ENCODE results near the gene HUNK.
"Not testable (repeated sequence)": the region's sequence is repeated elsewhere in the genome, so short reads cannot be mapped to it uniquely, and the experiment has no call there.

Gene HUNK

DNA sequence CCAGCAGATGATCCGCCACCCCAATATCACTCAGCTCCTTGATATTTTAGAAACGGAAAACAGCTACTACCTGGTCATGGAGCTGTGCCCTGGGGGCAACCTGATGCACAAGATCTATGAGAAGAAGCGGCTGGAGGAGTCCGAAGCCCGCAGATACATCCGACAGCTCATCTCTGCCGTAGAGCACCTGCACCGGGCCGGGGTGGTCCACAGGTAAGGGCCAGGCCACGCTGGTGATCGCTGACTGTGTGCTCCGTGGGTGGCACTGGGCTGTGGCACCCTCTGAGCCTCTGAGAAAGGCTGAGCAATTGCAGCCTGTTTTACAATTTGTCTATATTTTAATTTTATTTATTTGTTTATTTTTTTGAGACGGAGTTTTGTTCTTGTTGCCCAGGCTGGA, 51.7 kb downstream of the HUNK start:
- DNase-seq, result no peak

DNA sequence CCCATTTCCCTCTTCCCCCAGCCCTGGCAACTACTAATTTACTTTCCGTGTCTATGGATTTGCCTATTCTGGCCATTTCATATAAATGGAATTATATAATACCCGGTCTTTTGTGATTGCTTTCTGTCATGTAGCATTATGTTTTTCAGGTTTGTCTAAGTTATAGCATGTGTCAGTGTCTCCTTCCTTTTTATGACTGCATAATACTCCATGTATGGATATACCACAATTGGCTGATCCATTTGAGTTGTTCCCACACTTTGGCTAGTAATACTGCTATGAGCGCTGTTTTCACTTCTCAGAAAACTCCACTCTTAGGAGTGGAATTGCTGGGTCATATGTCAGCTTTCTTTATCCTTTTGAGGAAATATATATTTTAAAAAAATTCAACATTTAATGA, 53.7 kb downstream of the HUNK start:
- DNase-seq, result no peak

DNA sequence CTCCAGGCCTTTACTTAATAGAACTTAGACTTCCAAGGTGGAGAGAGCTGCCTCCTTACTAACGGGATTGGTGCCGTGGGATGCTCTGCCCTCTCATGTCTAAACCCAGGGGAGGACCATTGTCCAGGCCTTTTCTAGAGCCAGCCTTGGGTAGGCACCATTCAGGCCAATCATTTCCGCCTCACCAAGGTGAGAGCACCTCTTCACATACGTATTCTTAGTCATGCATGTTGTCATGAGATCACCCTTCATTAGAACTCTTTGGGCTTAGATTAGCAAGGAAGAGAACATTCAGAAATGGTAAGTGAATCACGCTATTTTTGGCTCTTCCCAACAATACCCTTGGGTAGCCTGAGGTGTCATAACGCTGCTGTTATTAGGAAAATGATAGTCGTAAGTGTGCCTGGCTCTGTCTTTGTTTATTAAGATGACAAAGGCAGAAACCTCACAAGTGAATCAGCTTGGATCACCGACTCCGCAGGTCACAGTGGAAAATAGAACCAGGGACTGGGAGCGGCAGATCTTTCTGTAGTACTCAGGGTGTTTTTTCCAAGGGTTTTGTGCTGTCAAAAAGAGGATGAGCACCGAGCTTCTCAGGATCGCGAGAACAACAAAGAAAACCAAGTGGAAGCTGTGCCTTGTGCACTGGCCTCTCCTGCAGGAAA, 55.0 kb downstream of the HUNK start:
- DNase-seq, result peak; percentile 74

DNA sequence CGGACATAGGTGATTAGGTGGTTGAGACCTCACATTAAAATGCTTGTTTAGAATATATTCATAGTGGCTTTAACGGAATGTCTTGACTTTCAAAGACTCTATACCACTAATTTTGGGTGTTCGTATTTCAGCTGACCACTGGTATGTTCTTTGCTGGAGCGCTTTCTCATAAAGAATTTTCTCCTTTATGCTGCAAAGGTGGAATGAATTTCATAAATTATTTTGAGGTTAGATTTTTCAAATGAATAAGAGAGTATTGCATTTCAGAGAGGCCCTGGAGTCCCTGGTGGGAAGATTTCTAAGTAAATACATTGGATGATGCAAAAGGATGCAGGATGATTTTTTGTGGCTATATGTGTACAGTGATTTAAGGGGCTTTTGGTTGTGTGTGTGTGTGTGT, 55.8 kb downstream of the HUNK start:
- no peak for DNase-seq

DNA sequence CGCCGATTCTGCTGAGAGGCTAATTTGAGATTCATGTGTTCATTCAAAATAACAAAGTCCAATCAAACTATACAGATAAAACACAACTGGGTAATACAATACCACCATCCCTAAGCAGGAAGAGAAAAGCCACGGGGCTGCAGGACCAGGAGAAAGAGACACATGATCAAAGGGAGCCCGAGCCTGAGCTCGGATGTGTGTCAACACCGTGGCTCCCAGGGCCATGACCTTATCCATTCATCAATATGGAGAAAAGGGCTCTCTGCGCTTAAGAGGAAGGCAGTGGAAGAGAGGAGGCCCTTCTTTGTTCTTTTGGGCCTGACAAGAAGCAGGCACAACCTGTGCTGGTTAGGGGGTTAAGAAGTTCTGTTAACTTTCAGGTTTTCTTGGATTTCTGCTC, 56.7 kb downstream of the HUNK start:
- peak; percentile 20 for DNase-seq

DNA sequence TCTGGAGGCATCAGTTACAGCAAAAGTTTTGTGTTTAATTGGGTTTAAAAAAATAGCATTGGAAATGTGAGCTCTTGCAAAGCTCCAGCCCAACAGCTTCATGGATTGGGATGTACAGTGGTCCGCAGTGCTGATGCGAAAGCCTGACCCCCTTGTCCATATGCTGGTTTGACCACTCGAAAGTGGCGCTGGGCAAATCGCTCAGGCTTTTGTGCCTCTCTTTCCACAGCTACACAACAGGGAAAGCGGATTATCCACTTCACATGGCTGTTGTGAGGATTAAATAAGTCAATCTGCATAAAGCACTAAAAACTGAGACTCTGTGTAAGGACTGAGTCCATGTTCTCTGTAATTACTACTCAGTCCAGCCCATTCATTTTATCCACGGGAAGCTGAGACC, 57.2 kb downstream of the HUNK start:
- DNase-seq, result no peak

DNA sequence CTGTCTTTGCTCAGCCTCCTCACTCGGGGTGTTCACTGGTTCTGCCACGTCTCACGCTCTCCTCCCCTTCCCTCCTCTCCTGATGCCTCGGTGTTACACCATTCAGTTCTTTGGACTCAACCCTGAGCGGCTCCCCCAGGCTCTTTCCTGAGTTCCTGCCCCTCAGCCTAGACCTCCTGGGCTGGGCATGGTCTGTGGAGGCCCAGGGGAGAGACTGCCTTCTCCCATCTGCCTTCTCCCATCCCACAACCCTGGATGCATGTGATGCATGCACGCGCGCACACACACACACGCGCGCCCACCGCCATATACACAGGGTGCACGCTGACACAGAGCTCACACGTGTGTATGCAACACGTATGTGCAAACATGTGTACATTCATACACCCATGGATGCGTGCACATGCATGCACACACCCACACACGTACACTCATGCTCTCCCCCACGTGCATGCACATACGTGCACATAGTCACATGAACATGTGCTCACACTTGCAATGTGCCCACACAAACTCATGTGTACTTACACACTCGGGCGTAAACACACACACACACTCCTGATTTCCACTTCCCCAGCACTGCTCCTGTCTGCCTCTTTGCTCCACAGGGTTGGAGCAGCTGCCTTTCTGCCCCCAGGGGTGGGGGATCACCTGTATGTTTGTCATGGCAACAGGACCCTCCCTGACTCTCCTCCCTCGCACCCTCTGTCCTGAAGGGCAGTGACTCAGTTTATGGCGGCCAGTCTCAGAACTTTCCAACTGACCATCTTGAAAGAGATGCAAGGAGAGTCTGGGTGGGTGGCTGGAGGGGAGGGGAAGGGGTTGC, 59.0 kb downstream of the HUNK start:
- no peak for DNase-seq

DNA sequence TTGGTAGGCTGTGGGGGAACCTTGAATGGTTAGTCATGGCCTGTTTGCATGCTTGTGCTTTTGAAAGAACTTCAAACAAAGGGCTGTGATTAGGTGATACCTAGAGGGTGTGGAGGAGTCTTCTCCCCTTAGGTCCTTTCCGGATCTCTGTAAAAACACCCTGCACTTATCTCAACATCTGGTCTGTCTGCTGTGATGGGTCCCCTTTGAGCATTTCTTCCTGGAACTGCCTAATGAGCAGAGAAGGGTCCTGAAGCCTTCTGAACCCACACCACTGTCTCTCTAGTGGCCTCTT, 59.6 kb downstream of the HUNK start:
- no peak for DNase-seq

DNA sequence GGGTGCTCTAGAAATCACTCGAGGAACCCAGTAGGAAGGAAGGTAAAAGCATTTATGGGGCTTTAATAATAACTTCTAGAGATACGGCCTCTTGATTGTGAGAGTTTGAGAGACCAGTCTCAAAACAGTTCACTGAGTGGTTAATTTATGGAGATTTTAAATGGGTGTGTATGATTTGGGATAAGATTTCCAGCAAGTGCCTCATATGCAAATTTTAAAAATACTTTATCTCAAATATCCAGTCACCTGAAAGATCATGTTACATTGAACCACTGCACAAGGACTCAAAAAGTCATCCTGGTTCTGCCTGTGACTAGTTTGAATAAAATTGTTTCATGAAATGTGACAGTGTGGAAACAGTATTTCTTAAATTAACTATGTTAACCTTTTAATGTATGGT, 64.5 kb downstream of the HUNK start:
- no peak for DNase-seq

DNA sequence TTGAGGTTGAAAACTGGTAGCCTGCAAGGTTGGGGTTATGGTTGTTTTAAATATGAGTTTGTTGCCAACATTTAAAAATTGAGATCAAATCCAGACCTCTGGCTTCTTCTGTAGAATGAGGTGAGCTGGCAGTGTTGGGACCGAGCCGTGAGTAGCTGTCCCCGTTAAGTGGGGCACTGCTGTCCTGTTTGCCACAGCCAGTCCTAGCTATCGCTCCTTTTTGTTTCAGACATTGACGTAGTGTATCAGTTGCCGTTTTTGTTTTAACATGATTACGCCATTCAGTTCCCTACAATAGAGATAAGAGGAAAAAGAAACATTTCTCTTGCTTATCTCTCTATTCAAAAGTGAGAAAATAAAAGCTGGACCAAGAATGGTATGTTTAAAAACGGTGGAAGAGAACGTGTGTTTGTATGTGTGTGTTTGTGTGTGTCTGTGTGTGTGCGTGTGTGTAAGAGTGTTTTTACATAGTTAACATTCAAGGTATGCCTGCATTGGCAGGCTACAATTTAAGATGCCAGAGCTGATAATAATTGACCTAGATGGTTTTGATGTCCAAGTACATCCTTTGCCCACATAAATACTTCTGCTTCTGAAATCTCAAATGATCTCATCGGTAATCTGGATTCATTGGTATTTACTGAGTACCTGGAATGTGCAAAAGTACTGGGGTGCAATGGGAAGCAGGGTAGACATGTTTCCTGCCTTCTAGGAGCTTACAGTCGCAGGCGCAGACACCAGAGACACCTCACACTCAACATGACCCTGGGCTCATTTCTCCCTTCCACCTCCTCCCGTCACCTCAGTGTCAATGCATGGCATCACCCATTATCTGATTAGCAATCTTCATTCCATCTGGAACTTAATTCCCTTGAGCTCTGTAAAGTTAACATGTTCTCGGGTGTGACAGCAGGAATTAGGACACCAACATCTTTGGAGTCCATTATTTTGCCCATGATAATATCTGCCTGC, 65.8 kb downstream of the HUNK start:
- DNase-seq, result no peak

DNA sequence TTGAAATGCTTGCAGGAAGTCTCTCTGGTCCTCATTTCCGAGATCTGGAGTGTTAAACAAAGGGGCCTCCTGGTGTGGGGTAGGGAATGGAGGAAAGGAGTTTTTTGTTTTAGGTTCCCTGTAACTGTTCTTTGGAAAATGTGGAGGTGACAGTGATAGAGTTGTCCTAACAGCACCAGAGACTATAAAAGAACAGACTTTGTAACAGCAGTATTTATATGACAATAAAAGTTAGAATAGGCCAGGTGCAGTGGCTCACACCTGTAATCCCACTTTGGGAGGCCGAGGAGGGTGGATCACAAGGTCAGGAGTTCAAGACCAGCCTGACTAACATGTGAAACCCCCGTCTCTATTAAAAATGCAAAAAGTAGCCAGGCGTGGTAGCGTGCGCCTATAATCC, 68.9 kb downstream of the HUNK start:
- DNase-seq, result no peak

DNA sequence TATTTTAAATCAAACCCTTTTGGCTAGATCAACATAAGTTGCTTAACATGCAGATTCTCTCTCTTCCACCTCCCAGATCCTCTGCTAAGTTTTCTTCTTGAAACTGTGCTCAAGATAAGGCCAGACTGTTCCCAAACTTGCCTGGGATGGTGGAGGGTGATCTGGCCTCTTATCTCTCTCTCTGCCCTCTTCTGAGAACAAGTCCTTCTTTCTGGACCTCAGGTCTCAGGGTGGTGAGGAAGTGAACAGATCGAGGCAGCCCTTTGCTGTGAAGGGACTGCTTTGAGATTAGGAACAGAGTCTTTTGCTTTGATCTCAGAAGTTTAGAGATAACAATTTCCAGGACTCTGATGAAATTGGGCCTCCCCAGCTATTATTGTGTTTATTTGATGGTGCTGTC, 70.7 kb downstream of the HUNK start:
- DNase-seq, result no peak

DNA sequence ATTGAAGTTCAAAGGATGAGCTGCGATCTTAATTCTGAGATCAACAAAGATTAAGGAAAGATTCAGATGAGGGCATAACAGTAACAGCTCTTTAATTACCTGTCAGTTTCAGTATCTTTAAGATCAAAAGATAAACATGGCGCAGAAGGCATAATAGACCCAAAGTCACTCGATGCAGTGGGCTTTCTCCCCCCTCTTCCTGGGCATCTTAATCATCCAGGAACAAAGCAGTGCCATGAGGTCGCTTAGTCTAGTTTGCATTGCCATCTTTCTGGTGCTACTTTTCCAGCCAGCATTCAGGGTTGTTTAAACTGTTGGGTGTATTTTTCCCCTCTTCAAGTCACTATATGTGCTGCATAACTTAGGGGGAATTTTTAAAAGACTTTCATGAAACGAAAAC, 72.3 kb downstream of the HUNK start:
- no peak for DNase-seq

DNA sequence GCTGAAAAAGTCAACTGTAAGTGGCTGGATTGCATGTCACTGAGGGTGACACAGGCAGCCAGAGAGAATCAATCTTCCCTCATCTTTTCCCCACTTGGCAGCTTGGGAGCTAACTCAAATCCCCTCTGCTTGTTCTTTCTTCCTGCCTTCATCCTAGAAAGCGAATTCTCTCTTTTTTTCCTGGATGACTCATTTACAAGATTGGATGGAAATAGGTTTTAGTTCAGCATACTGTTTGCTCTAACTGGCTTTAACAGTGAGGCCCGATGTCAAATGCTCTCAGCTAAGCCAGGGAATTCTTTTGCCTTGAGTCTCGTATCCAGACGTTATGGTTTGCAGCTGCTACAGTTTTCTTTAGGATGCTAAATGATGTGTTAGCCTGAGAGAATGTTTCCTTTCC, 72.7 kb downstream of the HUNK start:
- no peak for DNase-seq

DNA sequence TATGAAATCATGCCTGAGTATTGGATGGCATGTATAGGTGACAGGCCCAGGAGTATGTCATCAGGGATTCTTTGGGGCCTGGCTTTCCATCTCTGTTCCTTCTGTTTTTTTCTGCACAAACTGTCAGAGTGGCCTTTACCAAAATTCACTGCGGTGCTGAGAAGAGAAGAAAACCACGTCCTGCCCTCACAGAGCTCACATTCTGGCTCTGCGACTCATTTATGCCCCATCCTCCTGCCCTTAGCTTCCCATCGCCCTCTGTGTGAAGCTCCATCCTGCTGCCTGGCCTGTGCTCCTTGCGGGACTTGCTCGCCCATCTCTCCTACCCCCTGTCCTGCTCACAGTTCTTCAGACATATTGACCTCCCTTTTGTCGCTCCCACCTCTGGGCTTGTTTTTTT, 73.4 kb downstream of the HUNK start:
- no peak for DNase-seq

DNA sequence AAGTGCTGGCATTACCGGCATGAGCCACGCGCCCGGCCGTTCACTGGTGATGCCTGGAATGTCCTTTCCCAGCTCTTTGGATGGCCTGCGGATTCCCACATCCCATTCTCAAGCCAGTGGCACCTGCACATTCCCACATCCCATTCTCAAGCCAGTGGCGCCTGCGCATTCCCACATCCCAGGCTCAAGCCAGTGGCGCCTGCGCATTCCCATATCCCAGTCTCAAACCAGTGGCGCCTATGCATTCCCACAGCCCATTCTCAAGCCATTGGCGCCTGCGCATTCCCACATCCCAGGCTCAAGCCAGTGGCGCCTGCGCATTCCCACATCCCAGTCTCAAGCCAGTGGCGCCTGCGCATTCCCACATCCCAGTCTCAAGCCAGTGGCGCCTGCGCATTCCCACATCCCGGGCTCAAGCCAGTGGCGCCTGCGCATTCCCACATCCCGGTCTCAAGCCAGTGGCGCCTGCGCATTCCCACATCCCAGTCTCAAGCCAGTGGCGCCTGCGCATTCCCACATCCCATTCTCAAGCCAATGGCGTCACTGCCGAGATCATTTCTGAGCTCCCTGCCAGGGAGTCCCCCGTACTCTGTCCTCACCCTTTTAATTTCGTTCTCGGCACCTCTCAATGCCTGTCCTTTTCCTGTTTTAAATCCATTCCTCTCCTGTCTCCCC, 74.2 kb downstream of the HUNK start:
- DNase-seq, result not testable (repeated sequence)

DNA sequence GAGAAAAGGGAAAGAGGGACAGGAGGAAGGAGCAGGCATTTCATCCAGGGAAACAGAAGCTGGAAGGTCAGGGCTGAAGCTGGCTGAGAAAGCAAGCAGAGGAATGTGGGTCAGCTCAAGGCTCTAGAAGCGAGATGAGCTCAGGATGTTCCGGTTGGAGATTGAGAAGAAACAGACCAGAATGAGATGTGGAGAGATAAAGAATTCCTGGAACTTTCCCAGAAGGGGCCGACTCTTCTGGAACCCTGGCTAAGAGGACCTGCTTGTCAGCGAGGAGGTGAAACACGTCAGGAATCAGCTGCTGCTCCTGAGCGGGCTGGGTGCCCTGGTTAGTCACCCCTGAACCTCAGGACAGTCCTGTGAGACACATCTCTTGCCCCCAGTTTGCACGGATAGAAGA, 75.9 kb downstream of the HUNK start:
- no peak for DNase-seq

DNA sequence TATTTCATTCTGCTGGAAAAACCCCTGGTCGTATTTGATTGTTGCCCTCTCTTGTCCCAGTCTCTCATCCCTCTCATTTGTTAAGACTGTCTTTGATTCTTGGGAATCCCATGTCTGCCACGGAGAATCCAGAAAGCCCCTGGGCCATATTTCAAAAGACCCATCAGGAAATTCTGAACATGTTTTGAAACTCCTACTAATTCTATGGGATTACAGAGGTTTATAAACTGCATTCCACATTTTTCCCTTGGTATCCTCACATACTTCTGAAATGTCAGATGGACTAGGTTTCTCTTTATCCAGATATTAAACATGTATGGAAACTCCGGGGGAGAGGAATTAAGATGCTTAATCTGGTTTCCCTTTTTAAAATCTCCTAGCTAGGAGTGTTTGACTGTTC, 80.0 kb downstream of the HUNK start:
- no peak for DNase-seq

DNA sequence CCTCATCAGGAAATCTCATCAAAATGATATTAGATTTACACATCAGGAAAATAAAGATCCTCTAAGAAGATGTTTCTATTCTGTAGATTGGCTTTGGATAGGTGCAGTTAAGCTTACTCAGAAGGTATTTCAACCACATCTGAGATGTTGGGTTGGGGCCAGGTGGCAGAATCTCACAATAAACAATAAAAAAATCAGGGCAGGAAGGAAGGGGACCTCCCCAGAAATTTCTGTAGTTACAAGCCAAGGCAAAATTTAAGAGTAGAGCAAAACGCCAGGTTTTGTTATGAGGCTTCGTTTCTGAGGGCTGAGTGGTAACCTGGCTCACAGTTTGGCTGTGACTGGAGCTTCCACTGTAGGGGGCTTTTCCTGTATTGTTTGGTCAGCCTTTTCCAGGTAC, 84.8 kb downstream of the HUNK start:
- no peak for DNase-seq

DNA sequence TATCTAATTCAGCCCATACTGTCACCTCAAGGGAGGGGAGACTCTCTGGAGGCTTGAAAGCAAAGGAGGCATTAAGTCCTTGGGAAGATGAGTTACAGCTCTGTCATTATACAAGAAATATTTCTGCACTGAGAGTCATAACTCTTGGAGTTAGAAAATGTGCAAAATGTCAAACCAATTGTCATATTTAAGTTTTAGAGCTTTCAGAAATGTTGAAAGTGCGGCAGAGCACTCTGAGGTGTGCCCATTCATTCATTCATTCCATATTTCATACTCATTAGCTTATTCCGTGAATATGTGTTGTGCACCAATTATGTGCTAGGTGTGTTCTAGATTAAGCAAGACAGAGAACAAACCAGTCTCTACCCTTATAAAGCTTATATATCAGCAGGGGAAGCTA, 87.1 kb downstream of the HUNK start:
- DNase-seq, result no peak

DNA sequence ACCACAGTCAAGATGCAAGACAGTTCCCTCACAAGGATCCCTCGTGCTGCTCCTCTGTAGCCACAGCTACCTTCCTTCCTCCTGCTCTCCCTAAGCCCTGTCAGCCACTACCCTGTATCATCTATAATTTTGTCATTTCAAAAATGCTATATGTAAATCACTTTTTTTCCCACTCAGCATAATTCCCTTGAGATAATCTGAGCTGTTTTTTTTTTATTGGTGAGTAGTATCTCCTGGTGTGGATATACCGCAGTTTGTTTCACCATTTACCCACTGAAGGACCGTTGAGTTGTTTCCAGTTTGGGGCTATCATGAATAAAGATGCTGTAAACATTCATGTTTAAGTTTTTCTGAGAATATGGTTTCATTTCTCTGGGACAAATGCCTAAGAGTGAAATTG, 88.2 kb downstream of the HUNK start:
- no peak for DNase-seq

DNA sequence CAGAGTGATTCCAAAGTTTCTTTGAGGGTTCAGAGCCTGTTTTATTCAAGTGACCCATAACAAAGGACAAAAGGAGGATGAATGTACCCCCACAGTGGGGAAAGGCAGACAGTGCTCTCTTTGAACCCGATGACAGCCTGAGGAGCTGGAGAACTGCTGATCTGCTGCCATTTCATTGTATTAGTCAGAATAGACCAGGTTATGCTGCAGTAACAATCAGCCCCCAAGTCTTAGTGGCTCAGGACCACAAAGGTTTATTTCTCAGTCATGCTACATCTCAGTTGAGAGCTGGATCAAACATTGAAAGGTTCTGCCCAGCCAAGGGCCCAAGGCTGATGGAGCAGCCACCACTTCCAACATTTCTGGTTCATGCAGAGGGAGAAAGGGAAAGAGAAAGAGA, 88.9 kb downstream of the HUNK start:
- DNase-seq, result no peak

DNA sequence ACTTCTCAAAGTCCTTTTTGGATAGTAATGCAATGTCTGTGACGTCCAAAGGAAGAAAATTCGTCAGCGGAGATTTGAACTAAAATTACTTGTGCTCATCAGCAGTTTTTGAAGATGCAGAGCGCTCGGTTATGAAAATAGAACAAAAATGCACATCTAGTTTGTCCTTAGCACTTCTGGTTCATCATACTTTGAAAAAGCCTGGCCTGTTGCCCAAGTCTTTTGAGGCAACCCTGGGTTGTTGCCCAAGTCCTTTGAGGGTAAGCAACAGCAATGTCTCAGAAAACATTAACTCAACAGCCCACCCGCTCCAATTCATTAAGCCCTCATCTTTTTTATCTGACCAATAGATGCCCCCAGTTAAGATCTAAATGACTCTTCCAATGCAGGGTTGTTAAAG, 91.9 kb downstream of the HUNK start:
- DNase-seq, result no peak
